GM23338 (cell line): ENCODE results near the gene RHOV. TPM values are rescaled to one million over a fixed set of nuclear protein-coding genes. Genes with fewer than 3 reads are reported as not detected.

Source experiments
- ATAC-seq: fragments of 200-7000 bp; cut with Tn5 transposase; 3 replicates; pipeline ENCODE4 v1.9.1; 2020
- DNase-seq: peaks from one replicate; pipeline ENCODE4 v3.0.0-alpha.2; 2015; ENCODE audit warnings: low spot score
- H2AFZ ChIP-seq: fragments of 200-600 bp; sonication (generic); 2 replicates; pipeline ENCODE4 v1.8.0; 2016; ENCODE audit warnings: antibody characterized with exemption, mild to moderate bottlenecking, moderate library complexity
- H3F3A ChIP-seq: fragments of 200-600 bp; sonication (generic); replicated peaks from 2 replicates; pipeline ENCODE4 v1.8.0; 2017; ENCODE audit warnings: antibody characterized with exemption, mixed run types, low read depth
- H3K27ac ChIP-seq: fragments of 200-600 bp; sonication (generic); 2 replicates; pipeline ENCODE4 v1.6.1; 2016; ENCODE audit warnings: low read depth
- H3K27me3 ChIP-seq: fragments of 200-600 bp; sonication (generic); 2 replicates; pipeline ENCODE4 v1.8.0; 2016; ENCODE audit warnings: mild to moderate bottlenecking, mixed run types, moderate library complexity; ENCODE audit not compliant: insufficient read depth
- H3K36me3 ChIP-seq: fragments of 200-600 bp; sonication (generic); 2 replicates; pipeline ENCODE4 v1.8.0; 2016; ENCODE audit warnings: mild to moderate bottlenecking; ENCODE audit not compliant: insufficient read depth
- H3K4me1 ChIP-seq: fragments of 200-600 bp; sonication (generic); 2 replicates; pipeline ENCODE4 v1.8.0; 2016; ENCODE audit warnings: mild to moderate bottlenecking, moderate library complexity; ENCODE audit not compliant: insufficient read depth
- H3K4me2 ChIP-seq: fragments of 200-600 bp; sonication (generic); 2 replicates; pipeline ENCODE4 v1.7.1; 2017; ENCODE audit warnings: mixed run types
- H3K4me3 ChIP-seq: fragments of 200-600 bp; sonication (generic); 2 replicates; pipeline ENCODE4 v1.6.1; 2016; ENCODE audit warnings: mixed run types
- H3K79me2 ChIP-seq: fragments of 200-600 bp; sonication (generic); replicated peaks from 2 replicates; pipeline ENCODE4 v1.8.0; 2017; ENCODE audit warnings: mild to moderate bottlenecking; ENCODE audit not compliant: insufficient read depth
- H3K9me2 ChIP-seq: fragments of 200-600 bp; sonication (generic); 2 replicates; pipeline ENCODE4 v1.8.0; 2017; ENCODE audit not compliant: insufficient read depth
- H4K20me1 ChIP-seq: fragments of 200-600 bp; sonication (generic); replicated peaks from 2 replicates; pipeline ENCODE4 v1.8.0; 2017; ENCODE audit warnings: mild to moderate bottlenecking; ENCODE audit not compliant: insufficient read depth
- H3K27ac Mint-ChIP-seq: 2 replicates; pipeline ENCODE4 v1.8.0; 2020; ENCODE audit warnings: inconsistent platforms, mild to moderate bottlenecking, moderate library complexity, mixed read lengths
- H3K27me3 Mint-ChIP-seq: 3 replicates; pipeline ENCODE4 v1.8.0; 2022; ENCODE audit warnings: low read depth, mild to moderate bottlenecking, moderate library complexity, mixed read lengths, inconsistent platforms; ENCODE audit not compliant: insufficient read depth, poor library complexity
- H3K36me3 Mint-ChIP-seq: 3 replicates; pipeline ENCODE4 v1.8.0; 2021; ENCODE audit warnings: low read depth, mild to moderate bottlenecking, inconsistent platforms, moderate library complexity, mixed read lengths
- H3K4me1 Mint-ChIP-seq: 3 replicates; pipeline ENCODE4 v1.8.0; 2020; ENCODE audit warnings: mild to moderate bottlenecking, inconsistent platforms, mixed read lengths
- H3K4me3 Mint-ChIP-seq: 3 replicates; pipeline ENCODE4 v1.8.0; 2021; ENCODE audit warnings: moderate library complexity, mild to moderate bottlenecking, inconsistent platforms, mixed read lengths
- H3K9me3 Mint-ChIP-seq: 3 replicates; pipeline ENCODE4 v1.8.0; 2020; ENCODE audit warnings: moderate library complexity, mild to moderate bottlenecking, inconsistent platforms, mixed read lengths
- CREB1 ChIP-seq: fragments of 250-450 bp; sonication (Bioruptor Pico); IDR thresholded peaks from 2 replicates; pipeline ENCODE4 v1.5.0; 2020; ENCODE audit warnings: low read depth, mild to moderate bottlenecking, moderate library complexity
- CTCF ChIP-seq, 2 experiments: fragments of 200-600 bp in 1 of 2; sonication (generic) in 1 of 2; conservative IDR thresholded peaks; 2 replicates each; pipeline versions ENCODE4 v1.5.1 to v1.6.1; 2016 to 2017; ENCODE audit warnings: antibody characterized with exemption in 2 of 2, low read depth in 2 of 2, mild to moderate bottlenecking in 2 of 2, moderate library complexity in 1 of 2
- EZH2 ChIP-seq: fragments of 200-600 bp; sonication (generic); IDR thresholded peaks from one replicate; pipeline ENCODE4 v1.8.0; 2017; ENCODE audit warnings: antibody characterized with exemption, mild to moderate bottlenecking, low read depth; ENCODE audit not compliant: unreplicated experiment
- EZH2phosphoT487 ChIP-seq: fragments of 200-600 bp; sonication (generic); IDR thresholded peaks from one replicate; pipeline ENCODE4 v1.8.1; 2018; ENCODE audit warnings: antibody characterized with exemption; ENCODE audit not compliant: unreplicated experiment
- JUNB ChIP-seq: IDR thresholded peaks from one replicate; pipeline ENCODE4 v1.6.1; 2016; ENCODE audit warnings: antibody characterized with exemption; ENCODE audit not compliant: unreplicated experiment
- NANOG ChIP-seq: IDR thresholded peaks from 2 replicates; pipeline ENCODE4 v1.6.1; 2016; ENCODE audit warnings: antibody characterized with exemption, borderline replicate concordance
- POLR2AphosphoS5 ChIP-seq: IDR thresholded peaks from 2 replicates; pipeline ENCODE4 v1.6.1; 2016; ENCODE audit warnings: antibody characterized with exemption, low read depth
- REST ChIP-seq: IDR thresholded peaks from one replicate; pipeline ENCODE4 v1.6.1; 2018; ENCODE audit warnings: antibody characterized with exemption; ENCODE audit not compliant: unreplicated experiment
- STAT1 ChIP-seq: IDR thresholded peaks from one replicate; pipeline ENCODE4 v1.6.1; 2016; ENCODE audit warnings: antibody characterized with exemption; ENCODE audit not compliant: unreplicated experiment
- ZNF114 ChIP-seq: fragments of 250-450 bp; sonication (Bioruptor Pico); IDR thresholded peaks from 2 replicates; pipeline ENCODE4 v1.5.0; 2020; ENCODE audit warnings: mild to moderate bottlenecking, moderate library complexity
- ZNF331 ChIP-seq: fragments of 250-450 bp; sonication (Bioruptor Pico); IDR thresholded peaks from 2 replicates; pipeline ENCODE4 v1.5.0; 2020; ENCODE audit warnings: low read depth, mild to moderate bottlenecking, moderate library complexity
- polyA plus RNA-seq: library from polyadenylated mRNA; unstranded; fragments of >200 nt; fragmentation: Nextera tagmentation; extraction: Ambion mirVana; gene quantifications from 2 replicates; pipeline ENCODE4 v1.2.1, GENCODE V29; 2016
- total RNA-seq: library from RNA; depleted of rRNA; stranded (reverse); fragments of >200 nt; shearing (Covaris generic); gene quantifications from 2 replicates; pipeline ENCODE4 v1.2.3, GENCODE V29; 2014
- TF ChIP-seq, protein P1 (sequence below): IDR thresholded peaks from 2 replicates; pipeline ENCODE4 v1.6.1; 2016; ENCODE audit warnings: antibody characterized with exemption
- TF ChIP-seq, protein P2 (sequence below): fragments of 250-450 bp; sonication (Bioruptor Pico); IDR thresholded peaks from 2 replicates; pipeline ENCODE4 v1.5.0; 2020; ENCODE audit warnings: mild to moderate bottlenecking, moderate library complexity

Gene RHOV
- total and polyA plus RNA-seq, 2 experiments from 2014 or later = 4.4 to 4.7 TPM

GRCh38 chr15:40825661-40826422 lies 48.2 kb downstream of the RHOV start:
- no peaks in the 10 kb centered on the region for H3K27me3 ChIP-seq
- no peak for ATAC-seq
- no peak overlapping the region for H3K4me3 Mint-ChIP-seq
- no peak overlapping the region for H3K4me2 ChIP-seq
- H3K79me2 ChIP-seq = no peaks in the 10 kb centered on the region
- no peak overlapping the region for H2AFZ ChIP-seq
- H4K20me1 ChIP-seq = no peaks in the 10 kb centered on the region
- no peaks in the 10 kb centered on the region for H3F3A ChIP-seq
- no peak overlapping the region for H3K27ac ChIP-seq
- no peaks in the 10 kb centered on the region for H3K9me2 ChIP-seq
- H3K36me3 ChIP-seq = no peaks in the 10 kb centered on the region
- TF ChIP-seq EZH2 (no peak), NANOG (no peak), STAT1 (no peak), JUNB (no peak), EZH2phosphoT487 (no peak), POLR2AphosphoS5 (no peak), ZNF114 (CRISPR knock-in tag) (no peak), ZNF331 (CRISPR knock-in tag) (no peak), REST (no peak), CREB1 (CRISPR knock-in tag) (no peak), CTCF (conservative IDR thresholded peaks at IDR 0.05; ENCODE audit: low read depth in 2 of 2) (no peak)
- TF ChIP-seq, protein P1, sequence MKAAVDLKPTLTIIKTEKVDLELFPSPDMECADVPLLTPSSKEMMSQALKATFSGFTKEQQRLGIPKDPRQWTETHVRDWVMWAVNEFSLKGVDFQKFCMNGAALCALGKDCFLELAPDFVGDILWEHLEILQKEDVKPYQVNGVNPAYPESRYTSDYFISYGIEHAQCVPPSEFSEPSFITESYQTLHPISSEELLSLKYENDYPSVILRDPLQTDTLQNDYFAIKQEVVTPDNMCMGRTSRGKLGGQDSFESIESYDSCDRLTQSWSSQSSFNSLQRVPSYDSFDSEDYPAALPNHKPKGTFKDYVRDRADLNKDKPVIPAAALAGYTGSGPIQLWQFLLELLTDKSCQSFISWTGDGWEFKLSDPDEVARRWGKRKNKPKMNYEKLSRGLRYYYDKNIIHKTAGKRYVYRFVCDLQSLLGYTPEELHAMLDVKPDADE = no peak
- TF ChIP-seq, protein P2, sequence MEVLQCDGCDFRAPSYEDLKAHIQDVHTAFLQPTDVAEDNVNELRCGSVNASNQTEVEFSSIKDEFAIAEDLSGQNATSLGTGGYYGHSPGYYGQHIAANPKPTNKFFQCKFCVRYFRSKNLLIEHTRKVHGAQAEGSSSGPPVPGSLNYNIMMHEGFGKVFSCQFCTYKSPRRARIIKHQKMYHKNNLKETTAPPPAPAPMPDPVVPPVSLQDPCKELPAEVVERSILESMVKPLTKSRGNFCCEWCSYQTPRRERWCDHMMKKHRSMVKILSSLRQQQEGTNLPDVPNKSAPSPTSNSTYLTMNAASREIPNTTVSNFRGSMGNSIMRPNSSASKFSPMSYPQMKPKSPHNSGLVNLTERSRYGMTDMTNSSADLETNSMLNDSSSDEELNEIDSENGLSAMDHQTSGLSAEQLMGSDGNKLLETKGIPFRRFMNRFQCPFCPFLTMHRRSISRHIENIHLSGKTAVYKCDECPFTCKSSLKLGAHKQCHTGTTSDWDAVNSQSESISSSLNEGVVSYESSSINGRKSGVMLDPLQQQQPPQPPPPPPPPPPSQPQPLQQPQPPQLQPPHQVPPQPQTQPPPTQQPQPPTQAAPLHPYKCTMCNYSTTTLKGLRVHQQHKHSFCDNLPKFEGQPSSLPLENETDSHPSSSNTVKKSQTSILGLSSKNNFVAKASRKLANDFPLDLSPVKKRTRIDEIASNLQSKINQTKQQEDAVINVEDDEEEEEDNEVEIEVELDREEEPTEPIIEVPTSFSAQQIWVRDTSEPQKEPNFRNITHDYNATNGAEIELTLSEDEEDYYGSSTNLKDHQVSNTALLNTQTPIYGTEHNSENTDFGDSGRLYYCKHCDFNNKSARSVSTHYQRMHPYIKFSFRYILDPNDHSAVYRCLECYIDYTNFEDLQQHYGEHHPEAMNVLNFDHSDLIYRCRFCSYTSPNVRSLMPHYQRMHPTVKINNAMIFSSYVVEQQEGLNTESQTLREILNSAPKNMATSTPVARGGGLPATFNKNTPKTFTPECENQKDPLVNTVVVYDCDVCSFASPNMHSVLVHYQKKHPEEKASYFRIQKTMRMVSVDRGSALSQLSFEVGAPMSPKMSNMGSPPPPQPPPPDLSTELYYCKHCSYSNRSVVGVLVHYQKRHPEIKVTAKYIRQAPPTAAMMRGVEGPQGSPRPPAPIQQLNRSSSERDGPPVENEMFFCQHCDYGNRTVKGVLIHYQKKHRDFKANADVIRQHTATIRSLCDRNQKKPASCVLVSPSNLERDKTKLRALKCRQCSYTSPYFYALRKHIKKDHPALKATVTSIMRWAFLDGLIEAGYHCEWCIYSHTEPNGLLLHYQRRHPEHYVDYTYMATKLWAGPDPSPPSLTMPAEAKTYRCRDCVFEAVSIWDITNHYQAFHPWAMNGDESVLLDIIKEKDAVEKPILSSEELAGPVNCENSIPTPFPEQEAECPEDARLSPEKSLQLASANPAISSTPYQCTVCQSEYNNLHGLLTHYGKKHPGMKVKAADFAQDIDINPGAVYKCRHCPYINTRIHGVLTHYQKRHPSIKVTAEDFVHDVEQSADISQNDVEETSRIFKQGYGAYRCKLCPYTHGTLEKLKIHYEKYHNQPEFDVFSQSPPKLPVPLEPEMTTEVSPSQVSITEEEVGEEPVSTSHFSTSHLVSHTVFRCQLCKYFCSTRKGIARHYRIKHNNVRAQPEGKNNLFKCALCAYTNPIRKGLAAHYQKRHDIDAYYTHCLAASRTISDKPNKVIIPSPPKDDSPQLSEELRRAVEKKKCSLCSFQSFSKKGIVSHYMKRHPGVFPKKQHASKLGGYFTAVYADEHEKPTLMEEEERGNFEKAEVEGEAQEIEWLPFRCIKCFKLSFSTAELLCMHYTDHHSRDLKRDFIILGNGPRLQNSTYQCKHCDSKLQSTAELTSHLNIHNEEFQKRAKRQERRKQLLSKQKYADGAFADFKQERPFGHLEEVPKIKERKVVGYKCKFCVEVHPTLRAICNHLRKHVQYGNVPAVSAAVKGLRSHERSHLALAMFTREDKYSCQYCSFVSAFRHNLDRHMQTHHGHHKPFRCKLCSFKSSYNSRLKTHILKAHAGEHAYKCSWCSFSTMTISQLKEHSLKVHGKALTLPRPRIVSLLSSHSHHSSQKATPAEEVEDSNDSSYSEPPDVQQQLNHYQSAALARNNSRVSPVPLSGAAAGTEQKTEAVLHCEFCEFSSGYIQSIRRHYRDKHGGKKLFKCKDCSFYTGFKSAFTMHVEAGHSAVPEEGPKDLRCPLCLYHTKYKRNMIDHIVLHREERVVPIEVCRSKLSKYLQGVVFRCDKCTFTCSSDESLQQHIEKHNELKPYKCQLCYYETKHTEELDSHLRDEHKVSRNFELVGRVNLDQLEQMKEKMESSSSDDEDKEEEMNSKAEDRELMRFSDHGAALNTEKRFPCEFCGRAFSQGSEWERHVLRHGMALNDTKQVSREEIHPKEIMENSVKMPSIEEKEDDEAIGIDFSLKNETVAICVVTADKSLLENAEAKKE = no peak
- H3K9me3 Mint-ChIP-seq = no peaks in the 10 kb centered on the region
- no peak overlapping the region for H3K4me3 ChIP-seq
- H3K4me1 ChIP-seq = no peaks in the 10 kb centered on the region
- no peak for DNase-seq
- no peak overlapping the region for H3K27ac Mint-ChIP-seq
- H3K4me1 Mint-ChIP-seq = peaks cover 2% of the 10 kb centered on the region; the same call in 1 of the 3 replicates
- H3K36me3 Mint-ChIP-seq = no peaks in the 10 kb centered on the region
- H3K27me3 Mint-ChIP-seq = peaks cover 4% of the 10 kb centered on the region
